Measurements from ENCODE around the gene MEIS2.

- no peak for TF ChIP-seq CTCF (conservative IDR thresholded peaks at IDR 0.05; ENCODE audit: low read depth, low read length)
- TF ChIP-seq EZH2 (IDR thresholded peaks at IDR 0.05; ENCODE audit: borderline replicate concordance, low read depth, low read length, poor library complexity, severe bottlenecking): no peak
Observed at GRCh38 chr15:36947035-36947719, 153.2 kb downstream of the MEIS2 start.

All from A673 (cell line).